NCI-H187 treated with DMSO at 0.1 percent for 48 hours (cell line): ENCODE data around the gene XKR8.
"Not testable (repeated sequence)": the region's sequence is repeated elsewhere in the genome, so short reads cannot be mapped to it uniquely, and the experiment has no call there.

Experiments used
- DNase-seq: peaks from one replicate; lab custom pipeline; 2025; lab: John Stamatoyannopoulos, UW

The XKR8 gene

DNA sequence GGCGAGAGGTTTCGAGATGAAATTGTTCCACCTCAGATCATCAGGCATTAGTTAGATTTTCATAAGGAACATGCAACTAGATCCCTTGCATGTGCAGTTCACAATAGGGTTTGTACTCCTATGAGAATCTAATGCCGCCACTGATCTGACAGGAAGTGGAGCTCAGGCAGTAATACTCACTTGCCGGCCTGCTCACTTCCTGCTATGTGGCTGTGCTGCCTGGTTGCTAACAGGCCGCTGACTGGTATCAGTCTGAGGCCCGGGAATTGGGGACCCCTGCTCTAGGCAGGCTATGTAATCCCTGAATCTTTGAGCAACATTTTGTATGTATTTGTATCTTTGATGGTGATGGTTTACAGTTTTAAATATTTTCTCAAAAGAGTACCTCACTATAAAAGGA is 32.5 kb downstream of the XKR8 start:
- DNase-seq = no peak

DNA sequence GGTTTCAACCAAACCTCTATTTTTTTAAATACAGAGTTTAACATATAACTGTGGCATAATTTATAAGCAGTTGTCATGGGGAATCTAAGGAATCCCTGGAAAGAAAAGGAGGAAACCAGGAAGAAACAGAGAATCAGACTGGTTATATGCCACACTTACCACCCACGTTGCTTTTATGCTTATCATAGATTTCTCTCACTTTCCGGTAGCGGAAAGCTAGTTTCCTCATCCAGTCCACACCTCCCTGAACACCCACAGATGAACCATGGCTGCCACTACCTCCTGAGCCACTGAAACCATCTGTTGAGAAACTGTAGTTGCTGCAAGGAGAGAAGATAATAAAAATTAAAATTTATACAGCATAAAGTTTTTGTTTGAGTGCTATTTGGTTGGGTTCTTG is 33.5 kb downstream of the XKR8 start:
- DNase-seq = no peak

DNA sequence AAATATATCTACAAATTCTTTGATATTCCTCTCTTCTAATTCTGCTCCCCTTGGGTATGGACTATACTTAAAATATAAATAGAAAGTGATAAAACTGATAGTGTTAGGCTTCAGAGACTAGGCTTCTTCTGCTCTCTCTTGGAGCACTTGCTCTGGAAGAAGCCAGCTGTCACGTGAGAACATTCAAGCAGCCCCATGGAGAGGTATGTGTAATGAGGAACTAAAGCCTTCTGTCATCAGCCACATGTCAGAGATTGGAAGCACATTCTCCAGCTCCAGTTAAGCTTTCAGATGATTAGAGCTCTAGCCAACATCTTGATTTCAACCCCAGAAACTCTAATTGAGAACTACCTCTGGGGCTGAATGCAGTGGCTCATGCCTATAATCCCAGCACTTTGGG is 34.3 kb downstream of the XKR8 start:
- DNase-seq = no peak

DNA sequence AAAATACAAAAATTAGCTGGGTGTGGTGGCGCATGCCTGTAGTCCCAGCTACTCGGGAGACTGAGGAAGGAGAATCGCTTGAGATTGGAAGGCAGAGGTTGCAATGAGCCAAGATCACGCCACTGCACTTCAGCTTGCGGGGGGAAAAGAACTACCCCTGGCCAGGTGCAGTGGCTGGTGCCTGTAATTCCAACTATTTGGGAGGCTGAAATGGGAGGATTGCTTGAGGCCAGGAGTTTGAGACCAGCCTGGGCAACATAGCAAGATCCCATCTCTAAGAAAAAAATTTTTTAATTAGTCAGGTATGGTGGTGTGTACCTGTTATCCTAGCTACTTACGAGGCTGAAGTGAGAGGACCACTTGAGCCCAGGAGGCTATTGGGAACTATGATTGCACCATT is 34.8 kb downstream of the XKR8 start:
- not testable (repeated sequence) for DNase-seq

DNA sequence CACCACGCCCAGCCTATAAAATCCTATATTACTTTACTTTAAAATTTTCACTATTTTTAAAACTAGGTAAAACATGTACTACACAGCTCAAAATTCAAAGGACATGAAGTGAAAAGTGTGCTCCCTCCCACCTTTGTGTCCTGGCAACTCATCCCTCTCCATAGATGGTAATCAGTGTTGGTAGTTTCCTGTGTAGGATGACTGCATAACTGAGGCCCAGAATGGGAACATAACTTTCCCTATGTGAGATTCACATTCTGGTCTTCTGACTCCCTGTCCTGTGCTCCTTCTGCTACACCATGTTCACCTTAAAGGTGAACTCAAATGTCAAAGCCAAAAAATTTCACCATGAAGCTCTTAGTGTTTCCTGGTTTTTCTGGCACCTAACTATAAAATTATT is 39.3 kb downstream of the XKR8 start:
- DNase-seq = no peak

DNA sequence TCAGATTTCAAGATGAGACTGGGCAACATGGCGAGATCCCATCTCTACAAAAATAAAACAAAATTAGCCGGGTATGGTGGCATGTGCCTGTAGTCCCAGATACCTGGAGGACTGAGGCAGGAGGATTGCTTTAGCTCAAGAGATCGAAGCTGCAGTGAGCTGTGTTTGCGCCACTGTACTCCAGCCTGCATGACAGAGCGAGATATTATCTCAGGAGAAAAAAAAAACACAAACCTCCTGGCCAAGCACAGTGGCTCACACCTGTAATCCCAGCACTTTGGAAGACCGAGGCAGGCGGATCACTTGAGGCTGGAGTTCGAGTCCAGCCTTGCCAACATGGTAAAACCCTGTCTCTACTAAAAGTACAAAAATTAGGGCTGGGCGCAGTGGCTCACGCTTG is 42.8 kb downstream of the XKR8 start:
- DNase-seq = no peak

DNA sequence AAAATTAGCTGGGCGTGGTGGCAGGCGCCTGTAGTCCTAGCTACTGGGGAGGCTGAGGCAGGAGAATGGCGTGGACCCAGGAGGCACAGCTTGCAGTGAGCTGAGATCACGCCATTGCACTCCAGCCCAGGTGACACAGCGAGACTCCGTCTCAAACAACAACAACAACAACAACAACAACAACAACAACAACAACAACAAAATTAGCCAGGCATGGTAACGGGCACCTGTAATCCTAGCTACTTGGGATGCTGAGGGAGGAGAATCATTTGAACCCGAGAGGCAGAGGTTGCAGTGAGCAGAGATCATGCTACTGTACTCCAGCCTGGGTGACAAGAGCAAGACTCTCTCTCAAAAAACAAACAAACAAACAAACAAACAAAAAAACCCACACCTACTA is 43.3 kb downstream of the XKR8 start:
- DNase-seq = not testable (repeated sequence)

DNA sequence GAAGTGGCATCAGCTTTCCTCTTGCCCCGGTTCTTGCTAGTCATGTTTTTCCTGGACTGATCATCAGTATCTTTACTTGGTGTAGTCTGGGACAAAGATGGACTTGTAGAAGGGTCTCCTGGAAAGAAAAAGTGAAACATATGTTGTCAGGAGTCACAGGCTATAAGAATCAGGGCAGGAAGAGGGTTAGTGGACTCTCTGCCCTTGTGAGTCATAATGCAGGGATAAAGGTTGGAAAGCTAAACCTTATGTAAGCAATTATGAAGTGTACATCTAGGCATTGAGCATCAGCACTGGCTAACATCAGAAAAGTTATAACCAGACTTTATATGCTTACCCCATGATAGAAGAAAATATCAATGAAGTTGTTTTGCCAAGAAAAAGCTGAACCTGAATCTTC is 51.2 kb downstream of the XKR8 start:
- no peak for DNase-seq
